Smooth muscle cell of the brain vasculature (primary cell): ENCODE results near the gene MEA1.
A peak's percentile ranks its signal among the peaks of the same experiment; 100 is the strongest.
"Not testable (repeated sequence)": the region's sequence is repeated elsewhere in the genome, so short reads cannot be mapped to it uniquely, and the experiment has no call there.

Experiments
- DNase-seq: peaks from one replicate; pipeline ENCODE4 v3.0.0-alpha.2; 2012; ENCODE audit warnings: low read depth, low spot score

The MEA1 gene

GRCh38 chr6:43013843-43014433, at the start of gene MEA1, which contains the start of gene KLHDC3:
Gene MEA1 (minus strand): TSS chr6:43013946. CDS start chr6:43013813, 133 bp downstream.
Gene KLHDC3 (plus strand): TSS chr6:43014249. CDS start chr6:43017193, 2,944 bp downstream.
- peak; percentile 99 for DNase-seq

GRCh38 chr6:43062818-43063217, 49.1 kb upstream of the MEA1 start:
- no peak for DNase-seq

GRCh38 chr6:43061861-43062260, 48.1 kb upstream of the MEA1 start:
- no peak for DNase-seq

- DNase-seq = no peak
Measured at GRCh38 chr6:43060755-43061633, 47.2 kb upstream of the MEA1 start.

- no peak for DNase-seq
Measured at GRCh38 chr6:43060034-43060754, 46.4 kb upstream of the MEA1 start.

GRCh38 chr6:43059168-43060033, 45.7 kb upstream of the MEA1 start, which contains the start of the genes KLC4 and MRPL2:
Gene KLC4 (plus strand): TSS chr6:43059631. CDS start chr6:43061336, 1,705 bp downstream.
Gene MRPL2 (minus strand): TSS chr6:43059434. CDS start chr6:43059381, 53 bp downstream.
- peak; percentile 97 for DNase-seq

- no peak for DNase-seq
Measured at GRCh38 chr6:43058531-43058930, 44.8 kb upstream of the MEA1 start.

- no peak for DNase-seq
Measured at GRCh38 chr6:43055966-43056365, 42.2 kb upstream of the MEA1 start.

- no peak for DNase-seq
Measured at GRCh38 chr6:43054206-43054943, 40.6 kb upstream of the MEA1 start.

- peak; percentile 83 for DNase-seq
Measured at GRCh38 chr6:43053545-43054205, 39.9 kb upstream of the MEA1 start, which contains the start of gene CUL7. Gene CUL7 (minus strand): TSS chr6:43053851. CDS start chr6:43052788, 1,063 bp downstream.

GRCh38 chr6:43052842-43053544, 39.2 kb upstream of the MEA1 start:
- DNase-seq = no peak

- no peak for DNase-seq
Measured at GRCh38 chr6:43052225-43052841, 38.6 kb upstream of the MEA1 start.

GRCh38 chr6:43050981-43051380, 37.2 kb upstream of the MEA1 start:
- DNase-seq = no peak

GRCh38 chr6:43047998-43048397, 34.3 kb upstream of the MEA1 start:
- DNase-seq = no peak

- no peak for DNase-seq
Measured at GRCh38 chr6:43045371-43045930, 31.7 kb upstream of the MEA1 start.

- DNase-seq = no peak
Measured at GRCh38 chr6:43043310-43043709, 29.6 kb upstream of the MEA1 start.

- DNase-seq = not testable (repeated sequence)
Measured at GRCh38 chr6:43041475-43041874, 27.7 kb upstream of the MEA1 start.

GRCh38 chr6:43040542-43041257, 27.0 kb upstream of the MEA1 start:
- DNase-seq = no peak
